Activated effector memory CD4-positive, alpha-beta T cell treated with anti-CD3 and anti-CD28 coated beads, Interleukin-2, amount 50 U/mL, for 16 hours (primary cell): ENCODE results near the gene GOLM1.
"Not testable (repeated sequence)": the region's sequence is repeated elsewhere in the genome, so short reads cannot be mapped to it uniquely, and the experiment has no call there.

ENCODE experiments used
- DNase-seq: peaks from one replicate; pipeline ENCODE4 v3.0.0-alpha.2; 2020

The GOLM1 gene

GRCh38 chr9:86098824-86099700 lies at the start of gene GOLM1:
TSS of gene GOLM1 (minus strand) at chr9:86099558. CDS start at chr9:86079320, 20,238 bp downstream.
- peak; percentile 66 for DNase-seq

- not testable (repeated sequence) for DNase-seq
Measured at GRCh38 chr9:86146671-86147070, 47.3 kb upstream of the GOLM1 start.

GRCh38 chr9:86145960-86146359 lies 46.6 kb upstream of the GOLM1 start:
- DNase-seq: not testable (repeated sequence)

GRCh38 chr9:86142973-86143372 lies 43.6 kb upstream of the GOLM1 start:
- DNase-seq: no peak

GRCh38 chr9:86141843-86142242 lies 42.5 kb upstream of the GOLM1 start:
- no peak for DNase-seq

- DNase-seq: no peak
Measured at GRCh38 chr9:86135371-86135770, 36.0 kb upstream of the GOLM1 start.

GRCh38 chr9:86134361-86134760 lies 35.0 kb upstream of the GOLM1 start:
- no peak for DNase-seq

GRCh38 chr9:86128235-86128822 lies 29.0 kb upstream of the GOLM1 start:
- DNase-seq: no peak

- no peak for DNase-seq
Measured at GRCh38 chr9:86126998-86127972, 27.9 kb upstream of the GOLM1 start.

- DNase-seq: no peak
Measured at GRCh38 chr9:86122311-86122710, 23.0 kb upstream of the GOLM1 start.

- no peak for DNase-seq
Measured at GRCh38 chr9:86119457-86119856, 20.1 kb upstream of the GOLM1 start.

GRCh38 chr9:86116425-86116824 lies 17.1 kb upstream of the GOLM1 start:
- no peak for DNase-seq

GRCh38 chr9:86115886-86116285 lies 16.5 kb upstream of the GOLM1 start:
- DNase-seq: no peak

GRCh38 chr9:86112057-86112456 lies 12.7 kb upstream of the GOLM1 start:
- DNase-seq: no peak

- DNase-seq: no peak
Measured at GRCh38 chr9:86102626-86103025, 3.3 kb upstream of the GOLM1 start.

- no peak for DNase-seq
Measured at GRCh38 chr9:86099701-86100364, 475 bp upstream of the GOLM1 start.

- no peak for DNase-seq
Measured at GRCh38 chr9:86097510-86098224, 1.7 kb downstream of the GOLM1 start.

- no peak for DNase-seq
Measured at GRCh38 chr9:86096386-86096785, 3.0 kb downstream of the GOLM1 start.

- no peak for DNase-seq
Measured at GRCh38 chr9:86093788-86094555, 5.4 kb downstream of the GOLM1 start.

- no peak for DNase-seq
Measured at GRCh38 chr9:86091477-86091876, 7.9 kb downstream of the GOLM1 start.

- no peak for DNase-seq
Measured at GRCh38 chr9:86082870-86083269, 16.5 kb downstream of the GOLM1 start.
